IMR-90 (cell line): ENCODE data around the gene HSBP1L1. TPM values are rescaled to one million over a fixed set of nuclear protein-coding genes. Genes with fewer than 3 reads are reported as not detected.
"Not testable (repeated sequence)": the region's sequence is repeated elsewhere in the genome, so short reads cannot be mapped to it uniquely, and the experiment has no call there.

Experiments
- ATAC-seq: fragments of 200-7000 bp; cut with Tn5 transposase; 2 replicates; pipeline ENCODE4 v1.9.1; 2020; ENCODE audit warnings: low read depth, mild to moderate bottlenecking, moderate library complexity
- BruUV-seq: library from RNA; stranded (reverse); fragments of 400-500 nt; replicated peaks from 2 replicates; lab custom pipeline; 2021; lab: Mats Ljungman, UMichigan
- CTCF ChIA-PET: fragments of 300-600 bp; formaldehyde crosslinking; extraction: SDS; loops from one replicate; lab custom pipeline; 2021; ENCODE audit warnings: antibody characterized with exemption; lab: Yijun Ruan, JAX
- POLR2A ChIA-PET: fragments of 300-600 bp; sonication (Branson Sonifier 250); formaldehyde crosslinking; loops from one replicate; lab custom pipeline; 2022; ENCODE audit warnings: antibody characterized with exemption; ENCODE audit not compliant: unreplicated experiment; lab: Charles Lee
- DNase-seq: peaks from one replicate; pipeline ENCODE4 v3.0.0; 2013
- H2AFZ ChIP-seq: replicated peaks from 2 replicates; pipeline ENCODE3; 2013; ENCODE audit warnings: low read length, mild to moderate bottlenecking; ENCODE audit not compliant: poor library complexity
- H2AK5ac ChIP-seq: 2 replicates; pipeline ENCODE4 v1.6.1; 2013; ENCODE audit warnings: low read depth, low read length, inconsistent platforms
- H2AK9ac ChIP-seq: replicated peaks from 2 replicates; pipeline ENCODE3; 2013; ENCODE audit warnings: mild to moderate bottlenecking, low read depth, low read length, moderate library complexity; ENCODE audit not compliant: poor library complexity
- H2BK120ac ChIP-seq: 2 replicates; pipeline ENCODE4 v1.6.1; 2013; ENCODE audit warnings: low read depth, low read length, inconsistent platforms
- H2BK15ac ChIP-seq: 3 replicates; pipeline ENCODE4 v1.6.1; 2013; ENCODE audit warnings: low read depth, low read length, inconsistent platforms
- H2BK20ac ChIP-seq: 2 replicates; pipeline ENCODE4 v1.6.1; 2013; ENCODE audit warnings: low read depth, mild to moderate bottlenecking, inconsistent platforms, low read length, moderate library complexity
- H2BK5ac ChIP-seq: 2 replicates; pipeline ENCODE4 v1.6.1; 2013; ENCODE audit warnings: mild to moderate bottlenecking, low read depth, low read length, inconsistent platforms; ENCODE audit not compliant: poor library complexity, severe bottlenecking
- H3K14ac ChIP-seq: replicated peaks from 2 replicates; pipeline ENCODE4 v1.6.1; 2013; ENCODE audit warnings: low read depth, low read length, inconsistent platforms
- H3K18ac ChIP-seq: 2 replicates; pipeline ENCODE4 v1.6.1; 2013; ENCODE audit warnings: low read depth, low read length, control low read depth
- H3K23ac ChIP-seq: 2 replicates; pipeline ENCODE4 v1.6.1; 2013; ENCODE audit warnings: low read depth, low read length, inconsistent platforms
- H3K27ac ChIP-seq: 2 replicates; pipeline ENCODE4 v1.5.1; 2013; ENCODE audit warnings: mild to moderate bottlenecking, control low read depth, low read length; ENCODE audit not compliant: insufficient read depth
- H3K27me3 ChIP-seq: 2 replicates; pipeline ENCODE4 v1.6.1; 2013; ENCODE audit warnings: low read length; ENCODE audit not compliant: control insufficient read depth, insufficient read depth
- H3K36me3 ChIP-seq: 2 replicates; pipeline ENCODE4 v1.6.1; 2013; ENCODE audit warnings: low read length, mixed read lengths; ENCODE audit not compliant: control insufficient read depth, insufficient read depth
- H3K4ac ChIP-seq: 2 replicates; pipeline ENCODE4 v1.6.1; 2013; ENCODE audit warnings: low read depth, low read length, inconsistent platforms
- H3K4me1 ChIP-seq: 2 replicates; pipeline ENCODE4 v1.6.1; 2013; ENCODE audit warnings: low read length, mixed read lengths; ENCODE audit not compliant: control insufficient read depth, insufficient read depth
- H3K4me2 ChIP-seq: 2 replicates; pipeline ENCODE4 v1.6.1; 2013; ENCODE audit warnings: low read depth, mild to moderate bottlenecking, control low read depth, low read length, moderate library complexity
- H3K4me3 ChIP-seq: 2 replicates; pipeline ENCODE4 v1.5.1; 2013; ENCODE audit warnings: low read depth, mild to moderate bottlenecking, control low read depth, low read length, moderate library complexity; ENCODE audit not compliant: insufficient read depth
- H3K56ac ChIP-seq: 2 replicates; pipeline ENCODE4 v1.6.1; 2013; ENCODE audit warnings: low read length, inconsistent platforms; ENCODE audit not compliant: insufficient read depth; ENCODE audit errors: extremely low read depth
- H3K79me1 ChIP-seq, 2 experiments: 2 replicates each; pipeline ENCODE4 v1.6.1; 2013; ENCODE audit warnings: low read length in 2 of 2, inconsistent platforms in 1 of 2, low read depth in 1 of 2
- H3K9ac ChIP-seq: 2 replicates; pipeline ENCODE4 v1.6.1; 2013; ENCODE audit warnings: low read depth, low read length, control low read depth
- H3K9me1 ChIP-seq: 2 replicates; pipeline ENCODE4 v1.6.1; 2013; ENCODE audit warnings: low read length, inconsistent platforms; ENCODE audit not compliant: insufficient read depth
- H3K9me3 ChIP-seq: 2 replicates; pipeline ENCODE4 v1.6.1; 2013; ENCODE audit warnings: low read length; ENCODE audit not compliant: control insufficient read depth, insufficient read depth
- H4K20me1 ChIP-seq: 2 replicates; pipeline ENCODE4 v1.6.1; 2013; ENCODE audit warnings: low read length, inconsistent platforms; ENCODE audit not compliant: insufficient read depth
- H4K5ac ChIP-seq: 2 replicates; pipeline ENCODE4 v1.6.1; 2013; ENCODE audit warnings: mild to moderate bottlenecking, low read depth, low read length, control low read depth
- H4K8ac ChIP-seq, 2 experiments: 2 replicates each; pipeline ENCODE4 v1.6.1; 2013; ENCODE audit warnings: low read depth in 2 of 2, low read length in 2 of 2, control low read depth in 1 of 2, inconsistent platforms in 1 of 2
- H4K91ac ChIP-seq: 2 replicates; pipeline ENCODE4 v1.6.1; 2013; ENCODE audit warnings: low read depth, low read length, inconsistent platforms; ENCODE audit not compliant: insufficient read depth
- MAFK ChIP-seq: IDR thresholded peaks from 2 replicates; pipeline ENCODE4 v1.6.1; 2012; ENCODE audit warnings: low read depth, low read length, improper control_type of control experiment
- MXI1 ChIP-seq: IDR thresholded peaks from 2 replicates; pipeline ENCODE4 v1.6.1; 2012; ENCODE audit warnings: low read depth, mild to moderate bottlenecking, low read length, moderate library complexity, borderline replicate concordance
- NFE2L2 ChIP-seq: fragments of 150-350 bp; IDR thresholded peaks from 2 replicates; pipeline ENCODE4 v1.6.1; 2016; ENCODE audit warnings: low read depth, mild to moderate bottlenecking, low read length
- POLR2A ChIP-seq: IDR thresholded peaks from 2 replicates; pipeline ENCODE4 v1.6.1; 2012; ENCODE audit warnings: mild to moderate bottlenecking, low read depth, low read length
- RAD21 ChIP-seq: IDR thresholded peaks from 2 replicates; pipeline ENCODE4 v1.6.1; 2012; ENCODE audit warnings: low read length, improper control_type of control experiment
- USF2 ChIP-seq: fragments of 150-350 bp; IDR thresholded peaks from 2 replicates; pipeline ENCODE4 v1.6.1; 2017; ENCODE audit warnings: mild to moderate bottlenecking, antibody characterized with exemption, low read length, low read depth
- WGBS, 2 experiments: methylation state at CpG; one replicate each; pipeline versions ENCODE4 v1.1.5 to v1.1.7; 2013; ENCODE audit warnings: missing lambda C conversion rate in 2 of 2; ENCODE audit not compliant: insufficient read length in 1 of 2; ENCODE audit errors: extremely low coverage in 2 of 2; 5-methylcytosine and 5-hydroxymethylcytosine counted together
- dilution Hi-C: fragments of 300-500 bp; cut with HindIII; formaldehyde crosslinking; loops from one replicate; pipeline ENCODE4 v1.14.3; 2018; ENCODE audit warnings: low sequenced_read_pairs; ENCODE audit not compliant: unreplicated experiment
- in situ Hi-C: fragments of 300-500 bp; cut with MboI; formaldehyde crosslinking; loops from 3 replicates; pipeline ENCODE4 v1.14.3; 2019; ENCODE audit warnings: low sequenced_read_pairs, inconsistent platforms, mixed read lengths
- intact Hi-C: fragments of 100-400 bp; cut with micrococcal nuclease; formaldehyde crosslinking; loops from 2 replicates; pipeline ENCODE4 v1.10.0; 2022
- polyA plus RNA-seq, 3 experiments: library from polyadenylated mRNA; depleted of rRNA; stranded (reverse); fragments of >200 nt; gene quantifications; 2 replicates each; pipeline ENCODE4 v1.2.3, GENCODE V29; 2012; ENCODE audit warnings: low replicate concordance in 1 of 3
- total RNA-seq: library from RNA; depleted of rRNA; stranded (reverse); fragments of >200 nt; gene quantifications from 2 replicates; pipeline ENCODE4 v1.2.3, GENCODE V29; 2012

HSBP1L1 gene
- total and polyA plus RNA-seq, 2 of the 4 experiments (the other 2 are of a cell fraction), result 8.6 to 18.0 TPM

- Histone ChIP-seq H3K4me3 (no peak overlapping the region), H3K9me3 (no peaks in the 10 kb centered on the region), H2AFZ (peak overlapping the region; percentile 72), H2AK9ac (peak overlapping the region; percentile 25), H4K5ac (no peak overlapping the region), H2BK5ac (peak overlapping the region; percentile 51), H3K27ac (peak overlapping the region; percentile 51), H3K4ac (peak overlapping the region; percentile 47), H3K4me2 (peak overlapping the region; percentile 31), H2BK120ac (peak overlapping the region; percentile 72), H2BK20ac (peak overlapping the region; percentile 23), H4K20me1 (no peaks in the 10 kb centered on the region), H3K23ac (no peak overlapping the region), H3K9me1 (0 out of 2 replicates have a peak, but pooled peaks cover 4% of the 10 kb centered on the region), H4K8ac (peak overlapping the region in 1 of 2 experiments; percentile 42; a peak in 2 of 4 replicates), H3K9ac (no peak overlapping the region), H3K14ac (no peak overlapping the region), H3K56ac (peak overlapping the region; percentile 49; the same call in 1 of the 2 replicates), H3K18ac (no peak overlapping the region), H3K4me1 (peaks cover 7% of the 10 kb centered on the region), H4K91ac (peak overlapping the region; percentile 26; the same call in 1 of the 2 replicates), H3K36me3 (no peaks in the 10 kb centered on the region), H3K79me1 (no peaks in the 10 kb centered on the region), H3K27me3 (no peaks in the 10 kb centered on the region), H2AK5ac (0 out of 2 replicates have a peak overlapping the region, but pooled peaks have one; percentile 47), H2BK15ac (no peak overlapping the region)
- ChIA-PET POLR2A (no interaction called here), CTCF (interaction anchor here (0.7 to 1.4 kb wide), 2 partner anchors 13 to 19 kb away, joined by 3 read pairs; no protein-coding TSS in a partner anchor)
- intact Hi-C loops (no loop called here), in situ Hi-C loops (no loop called here), dilution Hi-C loops (no loop called here)
- DNase-seq (no peak), ATAC-seq (peak; percentile 69; the same call in 1 of the 2 replicates)
- 0 out of 2 replicates have a peak, but pooled peaks have one; percentile 2 for TF ChIP-seq MXI1
- TF ChIP-seq POLR2A, result no peak
- no peak for TF ChIP-seq MAFK
- TF ChIP-seq RAD21, result no peak
- TF ChIP-seq USF2, result no peak
- TF ChIP-seq NFE2L2, result no peak
- BruUV-seq, result no TSS peak
- no CpG with 5 or more reads among the region's 5 CpGs for WGBS, 2 experiments
Observed at GRCh38 chr18:80010551-80010906, 46.1 kb downstream of the HSBP1L1 start.

GRCh38 chr18:80011496-80012137 is 47.2 kb downstream of the HSBP1L1 start:
- H4K20me1 ChIP-seq, H3K9me1 ChIP-seq, H4K91ac ChIP-seq, H2AFZ ChIP-seq, H3K36me3 ChIP-seq, BruUV-seq, H3K4me3 ChIP-seq, H2AK5ac ChIP-seq, H2BK15ac ChIP-seq, DNase-seq, H2AK9ac ChIP-seq, H3K4ac ChIP-seq, H3K79me1 ChIP-seq, H2BK20ac ChIP-seq, H3K9ac ChIP-seq, H2BK5ac ChIP-seq, H2BK120ac ChIP-seq, H4K5ac ChIP-seq, H3K4me2 ChIP-seq, POLR2A ChIA-PET, ATAC-seq, dilution Hi-C loops, H3K9me3 ChIP-seq, H3K14ac ChIP-seq, H3K23ac ChIP-seq, H3K27ac ChIP-seq, in situ Hi-C loops, H4K8ac ChIP-seq, H3K27me3 ChIP-seq, intact Hi-C loops, H3K56ac ChIP-seq, H3K4me1 ChIP-seq, H3K18ac ChIP-seq: not testable (repeated sequence)
- WGBS, 2 experiments, result no CpG with 5 or more reads among the region's 14 CpGs
- CTCF ChIA-PET, result interaction anchor here (0.7 kb wide), 1 partner anchor 20 kb away, joined by 3 read pairs; no protein-coding TSS in a partner anchor
